GM12872 (cell line): Measurements from ENCODE around the gene CENPF.

Experiments used
- TF ChIP-seq, protein P1 (sequence below): IDR thresholded peaks from 3 replicates; pipeline ENCODE4 v1.5.1; 2011; ENCODE audit warnings: low read depth, mild to moderate bottlenecking, low read length, moderate library complexity; ENCODE audit not compliant: insufficient read depth

Gene CENPF

DNA sequence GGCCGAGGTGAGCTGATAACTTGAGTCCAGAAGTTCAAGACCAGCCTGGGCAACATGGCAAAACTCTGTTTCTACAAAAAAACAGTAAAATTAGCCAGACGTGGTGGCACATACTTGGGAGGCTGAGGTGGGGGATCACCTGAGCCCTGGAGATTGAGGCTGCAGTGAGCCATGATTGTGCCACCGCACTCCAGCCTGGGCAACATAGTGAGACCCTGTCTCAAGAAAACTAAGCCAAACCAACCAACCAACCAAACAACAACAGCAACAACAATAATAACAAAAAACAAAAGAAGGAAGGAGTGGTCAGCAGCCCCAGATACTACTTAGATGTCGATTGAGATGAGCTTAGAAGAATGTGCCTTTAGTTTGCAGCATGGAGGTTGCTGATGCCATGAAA lies 47.7 kb downstream of the CENPF start:
- TF ChIP-seq, protein P1, sequence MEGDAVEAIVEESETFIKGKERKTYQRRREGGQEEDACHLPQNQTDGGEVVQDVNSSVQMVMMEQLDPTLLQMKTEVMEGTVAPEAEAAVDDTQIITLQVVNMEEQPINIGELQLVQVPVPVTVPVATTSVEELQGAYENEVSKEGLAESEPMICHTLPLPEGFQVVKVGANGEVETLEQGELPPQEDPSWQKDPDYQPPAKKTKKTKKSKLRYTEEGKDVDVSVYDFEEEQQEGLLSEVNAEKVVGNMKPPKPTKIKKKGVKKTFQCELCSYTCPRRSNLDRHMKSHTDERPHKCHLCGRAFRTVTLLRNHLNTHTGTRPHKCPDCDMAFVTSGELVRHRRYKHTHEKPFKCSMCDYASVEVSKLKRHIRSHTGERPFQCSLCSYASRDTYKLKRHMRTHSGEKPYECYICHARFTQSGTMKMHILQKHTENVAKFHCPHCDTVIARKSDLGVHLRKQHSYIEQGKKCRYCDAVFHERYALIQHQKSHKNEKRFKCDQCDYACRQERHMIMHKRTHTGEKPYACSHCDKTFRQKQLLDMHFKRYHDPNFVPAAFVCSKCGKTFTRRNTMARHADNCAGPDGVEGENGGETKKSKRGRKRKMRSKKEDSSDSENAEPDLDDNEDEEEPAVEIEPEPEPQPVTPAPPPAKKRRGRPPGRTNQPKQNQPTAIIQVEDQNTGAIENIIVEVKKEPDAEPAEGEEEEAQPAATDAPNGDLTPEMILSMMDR, result no peak

DNA sequence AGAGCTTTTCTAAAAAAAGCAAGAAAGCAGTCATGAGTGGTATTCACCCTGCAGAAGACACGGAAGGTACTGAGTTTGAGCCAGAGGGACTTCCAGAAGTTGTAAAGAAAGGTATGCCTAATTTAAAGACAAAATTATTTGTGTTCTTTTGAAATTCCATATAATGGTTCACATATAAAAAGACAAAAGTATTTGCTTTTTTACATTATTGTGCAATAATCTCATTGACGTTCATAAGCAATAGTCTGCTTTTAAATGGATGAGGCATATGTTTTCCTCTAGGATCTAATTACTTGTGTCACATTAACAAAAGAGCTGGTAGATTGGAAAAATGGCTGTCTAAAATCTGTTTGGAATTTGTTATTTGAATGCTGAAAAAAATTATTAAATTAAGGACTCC lies 54.3 kb downstream of the CENPF start:
- TF ChIP-seq, protein P1, result no peak

DNA sequence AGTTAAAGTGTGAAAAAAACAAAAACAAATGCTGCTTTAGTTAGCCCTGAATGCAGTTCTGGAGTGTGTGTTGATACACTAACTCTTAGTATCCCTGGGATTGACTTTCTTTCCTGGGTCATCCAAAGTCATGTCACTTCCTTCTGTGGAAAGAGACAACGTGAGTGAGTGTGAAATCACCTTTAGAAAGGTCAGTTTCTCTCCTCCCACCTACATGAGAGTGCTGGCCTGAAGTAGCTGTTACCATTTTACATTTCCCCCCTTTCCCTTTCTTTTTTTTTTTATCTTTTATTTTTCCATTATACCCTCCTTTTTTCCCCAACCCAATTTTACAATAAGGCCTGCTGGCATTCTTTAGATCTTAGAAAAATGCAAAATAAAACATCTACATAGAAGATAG lies 55.2 kb downstream of the CENPF start:
- TF ChIP-seq, protein P1, result no peak

DNA sequence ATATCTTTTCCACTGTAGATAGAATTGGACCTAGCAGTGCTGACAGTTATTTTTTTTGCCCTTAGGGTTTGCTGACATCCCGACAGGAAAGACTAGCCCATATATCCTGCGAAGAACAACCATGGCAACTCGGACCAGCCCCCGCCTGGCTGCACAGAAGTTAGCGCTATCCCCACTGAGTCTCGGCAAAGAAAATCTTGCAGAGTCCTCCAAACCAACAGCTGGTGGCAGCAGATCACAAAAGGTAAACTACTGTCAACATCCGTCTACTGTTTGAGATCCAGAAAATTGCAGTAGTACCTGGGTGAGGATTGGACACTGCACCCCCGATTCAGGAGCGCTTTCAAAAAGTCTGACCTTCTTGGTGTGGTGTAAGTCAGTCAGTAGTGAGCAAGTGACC lies 55.8 kb downstream of the CENPF start:
- TF ChIP-seq, protein P1, result no peak

DNA sequence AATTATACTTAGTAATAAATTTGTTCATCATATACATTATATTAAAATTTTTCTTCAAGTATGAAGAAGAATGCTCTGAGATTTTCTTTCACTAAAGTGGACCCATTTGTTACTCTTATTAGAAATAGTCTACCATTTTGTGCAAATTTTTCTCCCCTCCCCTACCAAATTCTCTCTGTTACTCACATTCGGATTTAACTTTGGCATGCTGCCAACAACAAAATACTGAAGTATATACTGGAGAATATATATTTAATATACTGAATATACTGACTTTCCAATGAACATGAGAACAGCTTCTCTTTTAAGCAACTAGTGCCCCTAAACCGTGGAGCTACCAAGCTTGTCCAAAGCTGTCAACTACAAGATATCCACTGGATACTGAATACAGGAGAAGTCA lies 57.2 kb downstream of the CENPF start:
- TF ChIP-seq, protein P1, result no peak

DNA sequence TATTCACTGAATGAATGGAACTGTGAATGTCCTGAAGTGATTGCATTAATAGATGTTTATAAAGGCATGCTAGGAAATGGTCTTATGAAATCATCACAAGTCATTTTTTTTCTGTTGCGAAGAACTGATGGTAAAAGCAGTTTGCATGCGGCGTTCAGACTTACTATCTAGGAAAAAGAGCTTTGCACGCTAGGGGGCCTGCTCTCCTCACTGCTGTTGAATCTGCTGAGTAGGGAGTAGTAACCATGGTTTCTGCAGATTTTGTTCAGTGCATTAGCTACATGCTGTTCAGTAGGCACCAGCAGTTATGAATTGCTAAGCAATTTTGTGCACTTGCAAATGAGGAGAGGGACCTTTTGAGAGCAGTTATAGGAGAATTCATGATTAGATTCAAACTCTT lies 57.9 kb downstream of the CENPF start:
- TF ChIP-seq, protein P1, result no peak

DNA sequence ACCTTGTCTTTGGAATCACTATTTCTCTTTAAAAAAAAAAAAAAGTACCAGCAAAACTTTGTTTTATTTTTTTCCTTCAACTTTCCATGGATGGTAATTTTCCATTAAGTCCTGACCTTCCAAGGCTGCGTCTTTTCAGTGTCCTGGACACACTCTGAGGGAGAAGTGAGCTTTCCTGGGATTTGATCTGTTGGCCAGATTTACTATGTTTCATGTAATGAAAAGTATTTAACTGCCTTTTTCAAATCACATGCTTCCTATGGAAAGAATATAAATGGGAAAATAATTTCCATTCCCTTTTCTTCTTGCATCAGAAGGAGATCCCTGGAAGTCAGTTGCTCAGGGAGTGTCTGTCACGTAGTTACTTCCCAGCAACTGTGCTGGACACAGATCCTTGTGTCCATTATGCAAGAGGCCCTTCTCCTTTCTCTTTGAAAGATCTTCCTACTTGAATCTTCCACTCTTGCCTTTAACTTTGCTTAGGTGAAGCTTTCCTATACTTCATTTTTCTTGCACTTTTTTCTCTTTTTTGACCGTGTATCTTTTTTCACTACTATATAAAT lies 59.3 kb downstream of the CENPF start:
- TF ChIP-seq, protein P1, result no peak
